Fibroblast of lung (primary cell): ENCODE measurements around the gene HOXC10. TPM values are rescaled to one million over a fixed set of nuclear protein-coding genes. Genes with fewer than 3 reads are reported as not detected.

Experiments used
- DNase-seq, 2 donors: peaks; one replicate each; pipeline versions ENCODE4 v3.0.0 to v3.0.0-alpha.2; 2010; ENCODE audit warnings: low read depth in 2 of 2
- H2AFZ ChIP-seq: 2 replicates; pipeline ENCODE4 v1.5.1; 2012; ENCODE audit warnings: low read length, control low read depth, inconsistent platforms
- H3K27ac ChIP-seq: 2 replicates; pipeline ENCODE4 v1.5.1; 2011; ENCODE audit warnings: low read length, control low read depth; ENCODE audit not compliant: insufficient read depth
- H3K27me3 ChIP-seq: 2 replicates; pipeline ENCODE4 v1.5.1; 2011; ENCODE audit warnings: mild to moderate bottlenecking, low read length; ENCODE audit not compliant: control insufficient read depth, insufficient read depth
- H3K36me3 ChIP-seq: 2 replicates; pipeline ENCODE4 v1.5.1; 2011; ENCODE audit warnings: low read length; ENCODE audit not compliant: control insufficient read depth, insufficient read depth
- H3K4me1 ChIP-seq: 2 replicates; pipeline ENCODE4 v1.5.1; 2011; ENCODE audit warnings: low read length; ENCODE audit not compliant: control insufficient read depth, insufficient read depth; ENCODE audit errors: extremely low read depth
- H3K4me2 ChIP-seq: 2 replicates; pipeline ENCODE4 v1.5.1; 2011; ENCODE audit warnings: low read length, control low read depth; ENCODE audit not compliant: insufficient read depth; ENCODE audit errors: extremely low read depth
- H3K4me3 ChIP-seq, 4 experiments: fragments of 200-600 bp in 1 of 4; sonication (generic) in 1 of 4; replicated peaks in 1 of 4; 2 replicates each; pipeline ENCODE4 v1.5.1; 2011 to 2016; ENCODE audit warnings: low read length in 4 of 4, low read depth in 3 of 4, mild to moderate bottlenecking in 3 of 4, control low read depth in 2 of 4, inconsistent platforms in 1 of 4, mixed read lengths in 1 of 4; ENCODE audit not compliant: insufficient read depth in 1 of 4; ENCODE audit errors: control extremely low read depth in 1 of 4
- H3K79me2 ChIP-seq: 2 replicates; pipeline ENCODE4 v1.5.1; 2012; ENCODE audit warnings: mild to moderate bottlenecking, low read length, inconsistent platforms; ENCODE audit not compliant: control insufficient read depth, insufficient read depth
- H3K9ac ChIP-seq: 2 replicates; pipeline ENCODE4 v1.5.1; 2011; ENCODE audit warnings: mild to moderate bottlenecking, low read length, control low read depth; ENCODE audit not compliant: insufficient read depth
- H3K9me3 ChIP-seq: 2 replicates; pipeline ENCODE4 v1.5.1; 2012; ENCODE audit warnings: low read depth, low read length; ENCODE audit not compliant: control insufficient read depth, insufficient read depth
- H4K20me1 ChIP-seq: 2 replicates; pipeline ENCODE4 v1.5.1; 2011; ENCODE audit warnings: low read length; ENCODE audit not compliant: control insufficient read depth, insufficient read depth; ENCODE audit errors: extremely low read depth
- CTCF ChIP-seq, 2 donors: IDR thresholded peaks in 1 of 2; conservative IDR thresholded peaks in 1 of 2; 1 replicate in 1 of 2; 2 replicates in 1 of 2; pipeline ENCODE4 v1.5.1; 2011 to 2012; ENCODE audit warnings: low read length in 2 of 2, control low read depth in 1 of 2, inconsistent platforms in 1 of 2, low read depth in 1 of 2, mild to moderate bottlenecking in 1 of 2
- EZH2 ChIP-seq: IDR thresholded peaks from 2 replicates; pipeline ENCODE4 v1.5.1; 2012; ENCODE audit warnings: low read length, control low read depth, mild to moderate bottlenecking; ENCODE audit errors: missing control alignments
- polyA plus RNA-seq, 2 donors: library from polyadenylated mRNA; depleted of rRNA in 1 of 2; stranded (reverse) in 1 of 2; unstranded in 1 of 2; fragments of >200 nt; gene quantifications; 2 replicates each; pipeline ENCODE4 v1.2.1, GENCODE V29; 2011 to 2012; ENCODE audit warnings: missing spikeins in 1 of 2
- total RNA-seq: library from RNA; depleted of rRNA; stranded (reverse); fragments of >200 nt; gene quantifications from 2 replicates; pipeline ENCODE4 v1.2.1, GENCODE V29; 2014

HOXC10 gene
- total and polyA plus RNA-seq, 2 donors (not counting 1 experiment from before 2014, with no cell fraction given): 0.06 TPM; not detected in 1

- Histone ChIP-seq H3K4me2 (no peak overlapping the region), H3K9me3 (no peaks in the 10 kb centered on the region), H2AFZ (no peak overlapping the region), H3K4me3 (no peak overlapping the region), H3K36me3 (no peaks in the 10 kb centered on the region), H3K27ac (no peak overlapping the region), H3K9ac (no peak overlapping the region), H3K4me1 (no peaks in the 10 kb centered on the region), H3K79me2 (no peaks in the 10 kb centered on the region), H4K20me1 (no peaks in the 10 kb centered on the region), H3K27me3 (peaks cover 57% of the 10 kb centered on the region)
- no peak for DNase-seq
- TF ChIP-seq EZH2 (peak; percentile 9), CTCF (conservative IDR thresholded peaks at IDR 0.05 in 1 of 2, IDR thresholded peaks at IDR 0.05 in 1 of 2; ENCODE audit: low read depth in 1 of 2, low read length in 2 of 2) (no peak)
Observed at GRCh38 chr12:54026640-54027441, 41.9 kb downstream of the HOXC10 start.

- H3K79me2 ChIP-seq: no peaks in the 10 kb centered on the region
- no peaks in the 10 kb centered on the region for H3K4me1 ChIP-seq
- H3K27ac ChIP-seq: no peak overlapping the region
Observed at GRCh38 chr12:54027442-54027786, 42.5 kb downstream of the HOXC10 start.

More at GRCh38 chr12:54027442-54027786, 42.5 kb downstream of the HOXC10 start:
- DNase-seq: no peak
- Histone ChIP-seq H3K27me3 (peaks cover 62% of the 10 kb centered on the region), H3K9me3 (no peaks in the 10 kb centered on the region), H3K4me2 (no peak overlapping the region), H3K4me3 (no peak overlapping the region), H4K20me1 (no peaks in the 10 kb centered on the region), H3K36me3 (no peaks in the 10 kb centered on the region), H3K9ac (no peak overlapping the region), H2AFZ (no peak overlapping the region)
- TF ChIP-seq EZH2 (no peak), CTCF (conservative IDR thresholded peaks at IDR 0.05 in 1 of 2, IDR thresholded peaks at IDR 0.05 in 1 of 2; ENCODE audit: low read depth in 1 of 2, low read length in 2 of 2) (no peak)
